ENCODE measurements around the gene TRPM2. TPM values are rescaled to one million over a fixed set of nuclear protein-coding genes. Genes with fewer than 3 reads are reported as not detected.

Gene TRPM2
- total and polyA plus RNA-seq, 10 of the 15 experiments (the other 5 are each of a cell fraction or from before 2014, with no cell fraction given), result 0.03 to 9.1 (median 2.6) TPM

- TF ChIP-seq NFYB (IDR thresholded peaks at IDR 0.05; ENCODE audit: insufficient read depth, low read depth, low read length) (peak; percentile 47; the same call in 1 of the 2 replicates), SMAD5 (IDR thresholded peaks at IDR 0.05; ENCODE audit: low read depth) (peak; percentile 80; the same call in 1 of the 2 replicates), MYC (IDR thresholded peaks at IDR 0.05; ENCODE audit: insufficient read depth, insufficient read length, insufficient replicate concordance, low read length, severe bottlenecking) (peak; percentile 73), NFIC (IDR thresholded peaks at IDR 0.05; ENCODE audit: low read depth, low read length) (no peak), RAD21 (IDR thresholded peaks at IDR 0.05; ENCODE audit: insufficient read depth, low read depth, low read length) (no peak), RELA (IDR thresholded peaks at IDR 0.05; ENCODE audit: borderline replicate concordance, partially characterized antibody) (peak; percentile 1), ASH2L (IDR thresholded peaks at IDR 0.05; ENCODE audit: borderline replicate concordance, low read depth) (no peak), NBN (IDR thresholded peaks at IDR 0.05) (peak; percentile 87), CHD2 (IDR thresholded peaks at IDR 0.05; ENCODE audit: borderline replicate concordance, low read depth, low read length) (peak; percentile 59; the same call in 1 of the 2 replicates), KLF5 (IDR thresholded peaks at IDR 0.05; ENCODE audit: partially characterized antibody) (peak; percentile 65), TAF1 (IDR thresholded peaks at IDR 0.05; ENCODE audit: borderline replicate concordance, low read depth, low read length) (peak; percentile 83), MEF2A (IDR thresholded peaks at IDR 0.05; ENCODE audit: insufficient read depth, low read depth, low read length) (0 out of 2 replicates have a peak, but pooled peaks have one; percentile 15), SUZ12 (IDR thresholded peaks at IDR 0.05; ENCODE audit: unreplicated experiment) (no peak), POLR2AphosphoS5 (IDR thresholded peaks at IDR 0.05; ENCODE audit: low read length) (peak; percentile 95), RCOR1 (conservative IDR thresholded peaks at IDR 0.05; ENCODE audit: low read depth, low read length) (0 out of 2 replicates have a peak, but pooled peaks have one; percentile 35), NR2C1 (IDR thresholded peaks at IDR 0.05) (peak; percentile 41; the same call in 1 of the 2 replicates), ZNF24 (IDR thresholded peaks at IDR 0.05) (no peak), NR2C2 (IDR thresholded peaks at IDR 0.05; ENCODE audit: borderline replicate concordance, control insufficient read depth, insufficient read length, low read depth) (no peak), POLR2AphosphoS2 (IDR thresholded peaks at IDR 0.05; ENCODE audit: low read depth, low read length) (peak; percentile 37; the same call in 1 of the 2 replicates), SRF (IDR thresholded peaks at IDR 0.05; ENCODE audit: low read depth in 2 of 2, low read length in 2 of 2) (peak in 1 of 2 experiments; percentile 95; a peak in 3 of 4 replicates)
- TF ChIP-seq, protein P1, sequence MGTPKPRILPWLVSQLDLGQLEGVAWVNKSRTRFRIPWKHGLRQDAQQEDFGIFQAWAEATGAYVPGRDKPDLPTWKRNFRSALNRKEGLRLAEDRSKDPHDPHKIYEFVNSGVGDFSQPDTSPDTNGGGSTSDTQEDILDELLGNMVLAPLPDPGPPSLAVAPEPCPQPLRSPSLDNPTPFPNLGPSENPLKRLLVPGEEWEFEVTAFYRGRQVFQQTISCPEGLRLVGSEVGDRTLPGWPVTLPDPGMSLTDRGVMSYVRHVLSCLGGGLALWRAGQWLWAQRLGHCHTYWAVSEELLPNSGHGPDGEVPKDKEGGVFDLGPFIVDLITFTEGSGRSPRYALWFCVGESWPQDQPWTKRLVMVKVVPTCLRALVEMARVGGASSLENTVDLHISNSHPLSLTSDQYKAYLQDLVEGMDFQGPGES (IDR thresholded peaks at IDR 0.05), result 0 out of 2 replicates have a peak, but pooled peaks have one; percentile 18
- TF ChIP-seq, protein P2, sequence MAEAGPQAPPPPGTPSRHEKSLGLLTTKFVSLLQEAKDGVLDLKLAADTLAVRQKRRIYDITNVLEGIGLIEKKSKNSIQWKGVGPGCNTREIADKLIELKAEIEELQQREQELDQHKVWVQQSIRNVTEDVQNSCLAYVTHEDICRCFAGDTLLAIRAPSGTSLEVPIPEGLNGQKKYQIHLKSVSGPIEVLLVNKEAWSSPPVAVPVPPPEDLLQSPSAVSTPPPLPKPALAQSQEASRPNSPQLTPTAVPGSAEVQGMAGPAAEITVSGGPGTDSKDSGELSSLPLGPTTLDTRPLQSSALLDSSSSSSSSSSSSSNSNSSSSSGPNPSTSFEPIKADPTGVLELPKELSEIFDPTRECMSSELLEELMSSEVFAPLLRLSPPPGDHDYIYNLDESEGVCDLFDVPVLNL (IDR thresholded peaks at IDR 0.05; ENCODE audit: low read depth, low read length), result peak; percentile 52; the same call in 1 of the 2 replicates
- TF ChIP-seq, protein P3, sequence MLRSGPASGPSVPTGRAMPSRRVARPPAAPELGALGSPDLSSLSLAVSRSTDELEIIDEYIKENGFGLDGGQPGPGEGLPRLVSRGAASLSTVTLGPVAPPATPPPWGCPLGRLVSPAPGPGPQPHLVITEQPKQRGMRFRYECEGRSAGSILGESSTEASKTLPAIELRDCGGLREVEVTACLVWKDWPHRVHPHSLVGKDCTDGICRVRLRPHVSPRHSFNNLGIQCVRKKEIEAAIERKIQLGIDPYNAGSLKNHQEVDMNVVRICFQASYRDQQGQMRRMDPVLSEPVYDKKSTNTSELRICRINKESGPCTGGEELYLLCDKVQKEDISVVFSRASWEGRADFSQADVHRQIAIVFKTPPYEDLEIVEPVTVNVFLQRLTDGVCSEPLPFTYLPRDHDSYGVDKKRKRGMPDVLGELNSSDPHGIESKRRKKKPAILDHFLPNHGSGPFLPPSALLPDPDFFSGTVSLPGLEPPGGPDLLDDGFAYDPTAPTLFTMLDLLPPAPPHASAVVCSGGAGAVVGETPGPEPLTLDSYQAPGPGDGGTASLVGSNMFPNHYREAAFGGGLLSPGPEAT (IDR thresholded peaks at IDR 0.05; ENCODE audit: low read depth), result peak; percentile 80; the same call in 1 of the 2 replicates
Measured at GRCh38 chr21:44338971-44339910, 14.2 kb upstream of the TRPM2 start, which contains the start of gene CFAP410 (continued).
